Tibial nerve (tissue), 4 donors: ENCODE measurements around the gene MYO6. TPM values are rescaled to one million over a fixed set of nuclear protein-coding genes. Genes with fewer than 3 reads are reported as not detected.

Experiments
- DNase-seq, 2 donors: peaks; one replicate each; pipeline ENCODE4 v3.0.0-alpha.2; 2019; ENCODE audit warnings: low spot score in 2 of 2
- H3K27ac ChIP-seq, 4 donors: fragments of 200-600 bp; sonication (generic) in 3 of 4; one replicate each; pipeline ENCODE4 v1.5.1; 2017 to 2019; ENCODE audit warnings: mild to moderate bottlenecking in 1 of 4
- H3K27me3 ChIP-seq, 2 donors: fragments of 200-600 bp; sonication (generic) in 1 of 2; one replicate each; pipeline versions ENCODE4 v1.5.1 to v1.6.0; 2017 to 2019
- H3K36me3 ChIP-seq, 3 donors: fragments of 200-600 bp; sonication (generic); one replicate each; pipeline ENCODE4 v1.5.1; 2018 to 2019
- H3K4me1 ChIP-seq, 4 donors: fragments of 200-600 bp; sonication (generic) in 3 of 4; one replicate each; pipeline ENCODE4 v1.5.1; 2017 to 2019
- H3K4me3 ChIP-seq, 4 donors: fragments of 200-600 bp; sonication (generic) in 3 of 4; one replicate each; pipeline ENCODE4 v1.5.1; 2017 to 2019; ENCODE audit warnings: mild to moderate bottlenecking in 1 of 4, moderate library complexity in 1 of 4
- H3K9me3 ChIP-seq, 4 donors: fragments of 200-600 bp; sonication (generic) in 3 of 4; one replicate each; pipeline ENCODE4 v1.5.1; 2017 to 2019
- CTCF ChIP-seq, 5 experiments: fragments of 200-600 bp in 3 of 5; fragments of 450-650 bp in 2 of 5; sonication (generic) in 3 of 5; IDR thresholded peaks; one replicate each; pipeline ENCODE4 v1.5.1; 2016 to 2019; ENCODE audit warnings: antibody characterized with exemption in 5 of 5, mild to moderate bottlenecking in 3 of 5, moderate library complexity in 2 of 5
- EP300 ChIP-seq, 2 donors: sonication (generic); formaldehyde crosslinking; IDR thresholded peaks; one replicate each; pipeline ENCODE4 v1.6.1; 2017; ENCODE audit warnings: antibody characterized with exemption in 2 of 2, mild to moderate bottlenecking in 1 of 2
- POLR2A ChIP-seq, 2 donors: fragments of 450-650 bp; IDR thresholded peaks; one replicate each; pipeline ENCODE4 v1.6.1; 2017; ENCODE audit warnings: antibody characterized with exemption in 2 of 2, mild to moderate bottlenecking in 2 of 2, moderate library complexity in 2 of 2
- WGBS, 2 donors: methylation state at CpG; one replicate each; pipeline ENCODE4 v1.1.5; 2018; 5-methylcytosine and 5-hydroxymethylcytosine counted together
- total RNA-seq, 4 donors: library from RNA; depleted of rRNA; stranded (reverse); fragments of >200 nt; gene quantifications; one replicate each; pipeline ENCODE4 v1.1.0, GENCODE V29; 2016

The MYO6 gene
- total RNA-seq, 4 donors from 2014 or later = 16.5 to 21.3 (median 19.2) TPM

- no peak for DNase-seq
- H3K27ac ChIP-seq = no peak overlapping the region
- H3K4me3 ChIP-seq = no peak overlapping the region
- no peak for TF ChIP-seq CTCF (IDR thresholded peaks at IDR 0.05)
- TF ChIP-seq EP300 (IDR thresholded peaks at IDR 0.05) = no peak
- no peak for TF ChIP-seq POLR2A (IDR thresholded peaks at IDR 0.05)
- H3K4me1 ChIP-seq = peaks cover 0 to 8% (median 2%) of the 10 kb centered on the region in 4 donors
- peaks cover 0 to 6% of the 10 kb centered on the region in 2 donors for H3K27me3 ChIP-seq
- WGBS, 2 donors = 57 to 60% methylated on average over 5 of the region's 5 CpGs
- H3K36me3 ChIP-seq = no peaks in the 10 kb centered on the region
- H3K9me3 ChIP-seq = no peaks in the 10 kb centered on the region
Measured at GRCh38 chr6:75932067-75932466, 183.0 kb downstream of the MYO6 start.

GRCh38 chr6:75933387-75933975 lies 184.4 kb downstream of the MYO6 start:
- H3K9me3 ChIP-seq = no peaks in the 10 kb centered on the region
- TF ChIP-seq POLR2A (IDR thresholded peaks at IDR 0.05) = no peak
- no peak for TF ChIP-seq EP300 (IDR thresholded peaks at IDR 0.05)
- TF ChIP-seq CTCF (IDR thresholded peaks at IDR 0.05) = no peak
- peak; percentile 10 to 27 for DNase-seq
- no peak overlapping the region for H3K27ac ChIP-seq
- no peaks in the 10 kb centered on the region for H3K36me3 ChIP-seq
- WGBS, 2 donors = 71 to 73% methylated on average over 6 to 7 of the region's 7 CpGs
- H3K4me1 ChIP-seq = peaks cover 0 to 8% (median 2%) of the 10 kb centered on the region in 4 donors
- peaks cover 0 to 6% of the 10 kb centered on the region in 2 donors for H3K27me3 ChIP-seq
- no peak overlapping the region for H3K4me3 ChIP-seq

GRCh38 chr6:75934643-75935472 lies 185.8 kb downstream of the MYO6 start:
- peak in 1 of 2 donors; percentile 45 for DNase-seq
- Histone ChIP-seq H3K36me3 (no peaks in the 10 kb centered on the region), H3K4me1 (peaks cover 0 to 8% (median 2%) of the 10 kb centered on the region in 4 donors), H3K9me3 (no peaks in the 10 kb centered on the region), H3K4me3 (peak overlapping the region; percentile 23 to 50 (median 35)), H3K27me3 (peaks cover 0 to 6% of the 10 kb centered on the region in 2 donors), H3K27ac (no peak overlapping the region)
- 6% methylated on average over 32 of the region's 32 CpGs for WGBS, 2 donors
- TF ChIP-seq CTCF (IDR thresholded peaks at IDR 0.05) (peak in 4 of 5 experiments; percentile 59 to 65 (median 63)), EP300 (IDR thresholded peaks at IDR 0.05) (no peak), POLR2A (IDR thresholded peaks at IDR 0.05) (no peak)

GRCh38 chr6:75935473-75935793 lies 186.4 kb downstream of the MYO6 start:
- H3K27me3 ChIP-seq = peaks cover 0 to 6% of the 10 kb centered on the region in 2 donors
- H3K27ac ChIP-seq = no peak overlapping the region
- TF ChIP-seq EP300 (IDR thresholded peaks at IDR 0.05) = no peak
- no peak for TF ChIP-seq CTCF (IDR thresholded peaks at IDR 0.05)
- no peak for TF ChIP-seq POLR2A (IDR thresholded peaks at IDR 0.05)
- no peaks in the 10 kb centered on the region for H3K36me3 ChIP-seq
- DNase-seq = no peak
- H3K9me3 ChIP-seq = no peaks in the 10 kb centered on the region
- H3K4me3 ChIP-seq = peak overlapping the region; percentile 23 to 50 (median 35)
- WGBS, 2 donors = 29 to 35% methylated on average over 12 of the region's 12 CpGs
- peaks cover 0 to 8% (median 2%) of the 10 kb centered on the region in 4 donors for H3K4me1 ChIP-seq

- DNase-seq = no peak
- no peak overlapping the region for H3K27ac ChIP-seq
- no peak overlapping the region for H3K4me3 ChIP-seq
- 85 to 96% methylated on average over 3 of the region's 3 CpGs for WGBS, 2 donors
- no peaks in the 10 kb centered on the region for H3K36me3 ChIP-seq
- TF ChIP-seq CTCF (IDR thresholded peaks at IDR 0.05) (no peak), EP300 (IDR thresholded peaks at IDR 0.05) (no peak), POLR2A (IDR thresholded peaks at IDR 0.05) (no peak)
- peaks cover 0 to 8% (median 2%) of the 10 kb centered on the region in 4 donors for H3K4me1 ChIP-seq
- H3K9me3 ChIP-seq = no peaks in the 10 kb centered on the region
- H3K27me3 ChIP-seq = peaks cover 0 to 6% of the 10 kb centered on the region in 2 donors
Measured at GRCh38 chr6:75936682-75937081, 187.6 kb downstream of the MYO6 start.
